GM12873 (cell line): ENCODE results near the gene CETN3.

Experiments used
- CTCF ChIP-seq: IDR thresholded peaks from 2 replicates; pipeline ENCODE4 v1.5.1; 2012; ENCODE audit warnings: low read depth, mild to moderate bottlenecking, moderate library complexity, low read length, control low read depth; ENCODE audit not compliant: insufficient read depth; ENCODE audit errors: missing control alignments

The CETN3 gene

GRCh38 chr5:90409318-90410177 is at the start of gene CETN3:
Gene CETN3 (minus strand): TSS chr5:90409756. CDS start chr5:90409661, 95 bp downstream.
- TF ChIP-seq CTCF = no peak

GRCh38 chr5:90446961-90447360 is 37.4 kb upstream of the CETN3 start:
- TF ChIP-seq CTCF = no peak

GRCh38 chr5:90440644-90441043 is 31.1 kb upstream of the CETN3 start:
- no peak for TF ChIP-seq CTCF

GRCh38 chr5:90438100-90438499 is 28.5 kb upstream of the CETN3 start:
- TF ChIP-seq CTCF = no peak

- TF ChIP-seq CTCF = no peak
These were observed 28.1 kb upstream of the CETN3 start for GRCh38 chr5:90437663-90438062.

- peak; percentile 66 for TF ChIP-seq CTCF
These were observed 24.7 kb upstream of the CETN3 start for GRCh38 chr5:90434116-90434714.

- TF ChIP-seq CTCF = no peak
These were observed 14.7 kb upstream of the CETN3 start for GRCh38 chr5:90424245-90424644.
